ENCODE results near the gene TOP1.

TOP1 gene

DNA sequence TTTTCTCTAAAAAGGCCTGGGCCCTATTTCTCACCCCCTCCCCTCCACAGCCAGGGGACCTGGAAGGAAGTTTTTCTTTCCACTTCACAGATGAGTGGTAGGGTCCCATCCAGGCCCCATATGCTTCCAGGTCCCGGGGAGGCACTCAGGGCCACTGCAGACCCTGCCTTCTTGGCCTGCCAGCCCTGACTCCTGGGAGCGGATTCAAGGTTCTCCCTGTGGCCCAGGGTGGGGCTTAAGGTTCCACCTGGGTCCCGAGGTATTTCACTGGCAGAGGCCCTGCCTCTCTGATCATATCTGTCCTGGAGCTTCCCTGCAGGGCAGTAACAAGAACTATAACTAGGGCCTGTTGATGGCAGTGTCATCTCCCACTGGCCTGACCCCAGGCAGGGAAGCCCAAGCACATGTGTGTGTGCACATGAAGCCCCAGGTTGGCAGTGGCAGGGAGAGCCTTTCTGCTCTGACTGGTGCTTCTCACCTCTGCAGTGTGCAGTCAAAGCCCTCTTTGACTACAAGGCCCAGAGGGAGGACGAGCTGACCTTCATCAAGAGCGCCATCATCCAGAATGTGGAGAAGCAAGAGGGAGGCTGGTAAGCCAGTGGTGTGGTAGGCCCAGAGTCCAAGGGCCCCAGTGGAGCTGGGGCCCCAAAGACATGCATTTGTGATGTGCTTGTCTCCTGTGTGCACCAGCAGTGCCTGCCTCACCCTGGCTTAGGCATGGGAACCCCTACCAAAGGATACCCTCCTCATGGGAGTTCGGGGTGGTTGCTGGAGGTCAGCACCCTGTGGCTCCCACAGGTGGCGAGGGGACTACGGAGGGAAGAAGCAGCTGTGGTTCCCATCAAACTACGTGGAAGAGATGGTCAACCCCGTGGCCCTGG lies 139.9 kb downstream of the TOP1 start:
- DNase-seq (ENCODE audit: low read depth): no peak

GRCh38 chr20:41169162-41169690 lies 140.6 kb downstream of the TOP1 start:
- no peak for DNase-seq (ENCODE audit: low read depth)

GRCh38 chr20:41169791-41170351 lies 141.2 kb downstream of the TOP1 start:
- DNase-seq (ENCODE audit: low read depth): peak; percentile 31

GRCh38 chr20:41170386-41171105 lies 141.9 kb downstream of the TOP1 start:
- no peak for DNase-seq (ENCODE audit: low read depth)

DNA sequence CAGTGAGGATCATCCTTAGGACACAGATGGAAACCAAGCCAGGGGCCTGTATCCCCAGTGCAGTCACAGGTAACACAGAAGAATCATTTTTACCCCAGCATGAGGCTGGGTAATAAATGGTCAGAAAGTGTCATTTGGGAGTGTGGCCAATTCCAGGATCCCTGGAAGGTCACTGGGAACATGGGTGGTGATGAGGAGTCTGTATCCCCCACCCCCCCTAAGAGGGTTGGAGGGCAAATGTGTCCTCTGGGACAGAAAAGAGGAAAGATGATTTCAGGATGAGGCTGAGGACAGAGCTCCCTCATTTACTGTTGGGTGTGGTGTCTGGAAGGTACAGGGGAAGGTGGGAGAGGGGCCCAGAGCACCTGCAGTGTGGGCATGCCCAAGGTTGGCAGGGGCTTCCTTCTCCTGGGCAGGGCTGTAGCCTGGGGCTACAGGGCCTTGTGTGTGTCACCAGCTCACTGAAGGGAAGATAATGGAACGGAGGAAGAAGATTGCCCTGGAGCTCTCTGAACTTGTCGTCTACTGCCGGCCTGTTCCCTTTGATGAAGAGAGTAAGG lies 143.2 kb downstream of the TOP1 start:
- DNase-seq (ENCODE audit: low read depth): no peak

DNA sequence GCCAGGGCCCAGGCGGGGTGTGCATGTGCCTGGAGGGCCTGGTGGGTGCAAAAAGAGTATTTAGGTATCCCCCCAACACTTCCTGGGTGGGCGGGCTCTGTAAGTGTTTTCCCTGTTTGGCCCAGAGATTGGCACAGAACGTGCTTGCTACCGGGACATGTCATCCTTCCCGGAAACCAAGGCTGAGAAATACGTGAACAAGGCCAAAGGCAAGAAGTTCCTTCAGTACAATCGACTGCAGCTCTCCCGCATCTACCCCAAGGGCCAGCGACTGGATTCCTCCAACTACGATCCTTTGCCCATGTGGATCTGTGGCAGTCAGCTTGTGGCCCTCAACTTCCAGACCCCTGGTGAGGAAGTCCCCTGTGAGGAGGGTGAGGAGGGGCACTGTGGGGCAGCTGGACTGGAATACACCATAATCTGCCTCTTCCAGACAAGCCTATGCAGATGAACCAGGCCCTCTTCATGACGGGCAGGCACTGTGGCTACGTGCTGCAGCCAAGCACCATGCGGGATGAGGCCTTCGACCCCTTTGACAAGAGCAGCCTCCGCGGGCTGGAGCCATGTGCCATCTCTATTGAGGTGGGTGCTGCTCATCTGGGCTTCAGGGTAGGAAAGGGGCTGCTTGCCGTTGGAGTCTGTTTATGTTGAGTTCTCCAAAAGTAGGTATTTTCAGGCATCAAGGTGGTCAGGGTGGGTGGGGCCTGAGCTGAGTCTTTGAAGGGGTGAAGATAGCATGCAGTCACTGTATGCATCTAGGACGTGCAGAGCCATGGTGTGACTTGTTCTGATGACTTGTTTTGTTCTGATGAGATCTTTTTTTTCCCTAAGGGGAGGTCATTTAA lies 143.9 kb downstream of the TOP1 start:
- DNase-seq (ENCODE audit: low read depth): no peak

- no peak for DNase-seq (ENCODE audit: low read depth)
Measured at GRCh38 chr20:41173161-41173721, 144.6 kb downstream of the TOP1 start.

GRCh38 chr20:41173791-41174341 lies 145.2 kb downstream of the TOP1 start:
- DNase-seq (ENCODE audit: low read depth): no peak
